ENCODE data around the gene ZNF320.
"Not testable (repeated sequence)": the region's sequence is repeated elsewhere in the genome, so short reads cannot be mapped to it uniquely, and the experiment has no call there.

The ZNF320 gene

DNA sequence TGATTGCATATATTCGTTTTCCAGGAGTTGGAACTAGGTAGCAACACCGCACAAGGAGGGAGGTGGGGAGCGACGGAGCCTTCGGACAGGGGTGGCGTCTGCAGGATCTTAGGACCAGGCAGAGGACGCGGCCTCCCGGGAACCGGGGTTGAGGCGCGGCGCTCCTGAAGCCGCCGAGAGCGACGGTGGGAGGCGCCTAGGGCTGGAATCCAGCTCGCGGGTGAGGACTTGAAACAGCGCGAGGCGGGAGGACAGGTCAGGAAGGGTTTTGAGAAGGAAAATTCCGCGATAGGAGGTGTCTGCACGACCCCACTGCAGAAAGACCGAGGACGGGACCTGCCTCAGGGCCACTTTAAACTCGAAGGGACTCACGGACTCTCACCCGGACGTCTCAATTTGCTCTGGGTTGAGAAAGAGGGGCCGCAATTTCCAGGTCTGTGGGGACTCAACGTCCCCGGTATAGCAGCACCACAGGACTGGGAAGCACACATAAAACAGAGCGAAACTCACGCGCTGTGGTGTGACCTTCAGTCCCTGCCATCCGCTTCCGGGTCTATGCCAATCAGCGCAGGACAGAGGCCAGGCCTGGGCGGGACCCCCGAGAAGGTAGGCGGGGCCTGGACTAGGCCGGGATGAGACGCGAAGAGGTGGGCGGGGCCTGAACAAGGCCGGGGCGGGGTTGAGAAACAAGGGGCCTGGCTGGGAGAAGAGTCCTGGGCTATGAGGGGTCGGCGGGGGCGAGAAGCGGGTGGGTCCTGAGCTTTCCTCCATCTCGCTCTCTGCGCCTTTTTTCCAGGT lies at the start of gene ZNF320:
Gene ZNF320 (minus strand): TSS at position 498 of the 798 bp plus-strand sequence. CDS start 7,380 bp downstream, outside the sequence.
- DNase-seq (ENCODE audit: low read depth in 2 of 2), result peak; percentile 74 to 76

DNA sequence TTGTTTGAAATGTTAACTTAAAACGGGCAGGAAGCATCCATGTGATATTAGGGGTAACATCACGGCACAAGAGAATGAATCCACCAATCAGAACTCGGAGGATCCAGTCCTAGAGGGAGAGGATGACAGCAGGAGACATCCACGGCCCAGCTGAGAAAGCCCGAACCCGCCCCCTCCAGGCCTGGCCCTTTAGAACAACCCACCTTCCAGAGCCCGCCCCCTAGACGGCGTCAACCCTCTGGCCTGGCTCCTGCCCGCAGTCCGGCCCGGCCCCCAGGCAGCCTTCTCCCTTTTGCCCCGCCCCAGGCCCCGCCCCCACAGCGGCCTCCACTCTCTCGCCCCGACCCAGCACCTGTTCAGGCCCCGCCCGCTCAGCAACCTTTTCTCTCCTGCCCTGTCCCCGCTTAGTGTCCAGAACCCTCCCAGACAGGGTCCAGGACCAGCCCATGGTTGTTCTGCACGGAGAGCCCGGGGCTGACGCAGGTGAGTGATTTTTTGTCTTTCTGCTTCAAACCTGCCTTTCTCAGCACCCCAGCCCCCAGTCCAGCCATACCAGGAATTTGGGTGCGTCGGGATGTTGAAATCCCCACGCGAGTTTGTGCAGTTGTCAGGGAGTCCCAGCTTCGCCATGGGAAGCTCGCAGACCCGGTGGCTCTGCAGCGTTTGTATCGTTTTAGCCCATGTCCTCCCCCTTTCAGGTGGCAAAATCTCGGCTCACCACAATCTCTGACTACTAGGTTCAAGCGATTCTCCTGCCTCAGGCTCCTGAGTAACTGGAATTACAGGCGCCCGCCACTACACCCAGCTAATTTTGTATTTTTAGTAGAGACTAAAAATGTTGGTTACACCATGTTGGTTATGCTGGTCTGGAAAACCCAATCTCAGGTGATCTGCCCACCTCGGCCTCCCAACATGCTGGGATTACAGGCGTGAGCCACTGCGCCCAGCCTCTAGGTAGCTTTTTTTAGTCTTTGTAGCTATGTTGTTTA lies 49.2 kb upstream of the ZNF320 start:
- no peak for DNase-seq (ENCODE audit: low read depth in 2 of 2)

DNA sequence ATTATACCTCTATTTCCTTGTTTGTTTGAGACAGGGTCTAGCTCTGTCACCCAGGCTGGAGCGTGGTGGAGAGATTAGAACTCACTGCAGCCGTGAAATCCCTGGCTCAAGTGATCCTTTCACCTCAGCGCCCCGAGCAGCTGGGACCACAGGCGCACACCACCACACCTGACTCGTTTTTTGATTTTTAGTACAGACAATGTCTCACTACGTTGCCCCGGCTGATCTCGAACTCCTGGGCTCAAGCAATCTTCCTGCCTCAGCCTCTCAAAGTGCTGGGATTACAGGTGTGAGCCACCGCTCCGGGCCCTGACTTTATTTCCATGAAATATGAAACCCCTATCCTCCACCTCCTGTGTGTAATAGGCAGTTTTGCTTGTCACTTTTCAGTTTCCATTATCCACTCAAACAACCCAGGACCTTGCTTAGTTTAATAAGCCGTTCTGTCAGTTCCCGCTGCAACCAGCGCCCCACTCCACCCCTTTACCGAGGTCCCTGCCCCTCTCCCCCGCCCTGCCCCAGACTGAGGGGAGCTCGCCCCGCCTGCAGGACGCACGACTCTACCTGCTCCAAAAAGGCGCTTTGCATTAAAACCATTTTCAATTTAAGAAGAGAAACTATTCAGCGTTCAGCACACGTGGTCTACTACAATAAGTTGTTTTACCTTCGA lies 48.4 kb upstream of the ZNF320 start:
- no peak for DNase-seq (ENCODE audit: low read depth in 2 of 2)

DNA sequence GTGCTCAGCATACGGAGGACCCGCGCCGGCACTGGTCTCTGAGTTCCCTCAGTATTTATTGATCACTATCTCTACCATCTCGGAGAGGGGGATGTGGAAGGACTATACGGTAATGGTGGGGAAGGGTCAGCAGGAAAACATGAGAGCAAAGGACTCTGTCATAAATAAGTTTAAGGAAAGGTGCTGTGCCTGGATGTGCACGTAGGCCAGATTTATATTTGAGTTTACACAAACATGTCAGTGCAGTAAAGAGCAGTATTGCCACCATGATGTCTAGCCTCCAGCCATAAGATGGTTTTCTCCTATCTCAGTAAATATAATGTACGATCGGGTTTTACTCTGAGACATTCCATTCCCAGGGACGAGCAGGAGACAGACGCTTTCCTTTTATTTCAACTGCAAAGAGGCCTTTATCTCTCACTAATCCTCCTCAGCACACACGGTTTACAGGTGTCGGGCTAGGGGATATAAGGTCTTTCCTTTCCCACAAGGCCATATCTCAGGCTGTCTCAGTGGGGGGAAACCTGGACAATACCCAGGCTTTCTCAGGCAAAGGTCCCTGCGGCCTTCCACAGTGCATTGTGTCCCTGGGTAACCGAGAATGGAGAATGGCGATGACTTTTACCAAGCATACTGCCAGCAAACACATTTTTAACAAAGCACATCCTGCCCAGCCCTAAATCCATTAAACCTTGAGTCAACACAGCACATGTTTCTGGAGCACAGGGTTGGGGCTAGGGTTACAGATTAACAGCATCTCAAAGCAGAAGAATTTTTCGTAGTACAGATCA lies 47.5 kb upstream of the ZNF320 start:
- DNase-seq (ENCODE audit: low read depth in 2 of 2), result not testable (repeated sequence)

DNA sequence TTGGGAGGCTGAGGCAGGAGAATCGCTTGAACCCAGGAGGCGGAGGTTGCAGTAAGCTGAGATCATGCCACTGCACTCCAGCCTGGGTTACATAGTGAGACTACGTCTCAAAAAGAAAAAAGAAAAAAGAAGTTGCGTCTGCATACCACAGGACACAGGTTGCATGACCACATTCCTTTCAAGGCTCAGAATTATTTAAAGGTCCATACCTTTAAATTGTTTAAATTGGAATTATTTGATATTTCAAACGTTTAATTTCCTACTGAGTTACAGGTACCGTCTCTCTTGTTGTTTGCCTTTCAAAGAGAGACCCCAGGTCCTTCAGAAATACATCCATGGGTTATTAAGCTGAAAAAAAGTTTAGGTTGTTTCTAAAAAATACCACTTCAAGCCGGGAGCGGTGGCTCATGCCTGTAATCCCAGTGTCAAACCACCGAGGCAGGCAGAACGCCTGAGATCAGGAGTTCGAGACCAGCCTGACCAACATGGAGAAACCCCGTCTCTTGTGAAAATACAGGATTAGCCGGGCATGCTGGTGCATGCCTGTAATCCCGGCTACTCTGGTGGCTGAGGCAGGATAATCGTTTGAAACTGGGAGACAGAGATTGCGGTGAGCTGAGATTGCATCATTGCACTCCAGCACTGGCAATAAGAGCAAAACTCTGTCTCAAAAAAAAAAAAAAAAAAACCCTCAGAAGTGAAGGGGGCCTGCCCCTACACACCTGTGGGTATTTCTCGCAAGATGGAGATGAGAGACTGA lies 46.6 kb upstream of the ZNF320 start:
- DNase-seq (ENCODE audit: low read depth in 2 of 2), result no peak

DNA sequence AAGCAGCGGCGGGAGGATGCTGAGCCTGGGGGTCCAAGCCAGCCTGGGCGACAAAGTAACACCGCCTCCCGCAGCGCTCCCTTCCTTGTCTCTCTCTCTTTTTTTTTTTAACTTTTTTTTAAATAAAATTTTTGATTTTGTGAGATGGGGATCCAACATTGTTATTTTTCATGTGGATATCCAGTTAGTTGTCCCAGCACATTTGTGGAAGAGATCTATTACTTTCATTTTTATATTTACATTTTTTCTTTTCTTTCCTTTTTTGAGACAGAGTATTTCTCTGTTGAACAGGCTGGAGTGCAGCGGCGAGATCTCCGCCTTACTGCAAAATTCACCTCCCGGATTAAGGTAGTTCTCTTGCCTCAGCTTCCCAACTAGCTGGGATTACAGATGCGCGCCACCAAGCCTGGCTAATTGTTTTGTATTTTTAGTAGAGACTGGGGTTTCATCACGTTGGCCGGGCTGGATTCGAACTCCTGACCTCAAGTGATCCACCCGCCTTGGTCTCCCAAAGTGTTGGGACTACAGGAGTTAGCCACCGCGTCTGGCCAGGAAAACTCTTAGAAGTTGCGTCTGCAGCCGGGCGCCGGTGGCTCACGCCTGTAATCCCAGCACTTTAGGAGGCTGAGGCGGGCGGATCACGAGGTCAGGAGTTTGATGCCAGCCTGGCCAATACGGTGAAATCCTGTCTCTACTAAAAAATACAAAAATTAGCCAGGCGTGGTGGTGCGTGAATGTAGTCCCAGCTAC lies 45.9 kb upstream of the ZNF320 start:
- DNase-seq (ENCODE audit: low read depth in 2 of 2), result no peak

DNA sequence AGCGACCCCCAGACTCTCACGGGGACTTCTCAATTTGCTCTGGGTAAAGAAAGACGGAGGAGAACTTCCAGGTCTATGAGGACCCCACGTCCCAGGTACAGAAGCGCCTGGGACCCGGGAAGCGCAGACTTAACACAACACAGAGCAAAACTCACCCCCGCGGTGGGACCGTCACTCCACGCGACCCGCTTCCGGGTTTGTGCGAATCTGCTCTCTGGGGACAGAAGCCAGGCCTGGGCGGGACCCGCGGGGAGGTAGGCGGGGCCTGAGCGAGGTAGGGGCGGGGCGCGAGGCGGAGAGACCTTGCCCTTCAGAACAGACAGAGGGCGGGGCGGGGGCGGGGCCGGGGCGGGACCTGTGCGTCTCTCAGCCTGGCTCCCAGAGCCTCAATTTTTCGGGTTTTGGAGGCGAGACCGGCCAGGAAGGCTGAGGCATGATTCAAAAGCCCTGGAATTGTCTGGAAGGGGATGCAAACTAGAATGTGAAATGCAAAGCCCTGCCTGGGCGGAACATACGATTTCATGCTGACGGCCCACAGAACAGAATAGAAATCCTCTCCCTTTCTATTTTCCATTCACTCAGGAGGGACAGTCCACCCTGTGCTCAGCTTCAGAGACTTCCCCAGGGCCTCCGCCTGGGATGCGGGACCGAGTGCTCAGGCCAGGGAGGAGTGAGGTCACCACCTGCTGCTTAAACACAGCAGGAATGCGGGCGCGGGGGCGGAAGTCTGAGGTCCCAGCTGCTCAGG lies 45.1 kb upstream of the ZNF320 start:
- DNase-seq (ENCODE audit: low read depth in 2 of 2), result peak; percentile 42 to 47

DNA sequence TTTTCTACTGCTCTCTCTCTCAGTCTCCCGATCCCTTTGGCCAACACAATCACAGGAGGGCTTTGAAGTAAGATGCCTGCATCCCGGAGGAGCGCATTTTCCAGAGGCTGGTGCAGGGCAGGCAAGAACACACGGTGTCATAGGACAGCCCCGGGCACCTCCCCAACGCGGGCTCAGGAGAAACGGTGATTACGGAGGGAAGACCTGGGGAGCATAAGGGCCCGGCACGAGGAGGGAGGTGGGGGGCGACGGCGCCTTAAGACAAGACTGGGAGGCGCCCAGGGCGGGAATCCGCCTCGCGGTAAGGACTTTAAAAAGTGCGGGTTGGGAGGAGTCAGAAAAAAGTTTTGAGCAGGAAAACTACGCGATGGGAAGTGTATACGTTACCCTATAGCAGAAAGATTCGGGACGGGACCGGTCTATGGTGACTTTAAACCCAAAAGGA lies 44.5 kb upstream of the ZNF320 start:
- no peak for DNase-seq (ENCODE audit: low read depth in 2 of 2)

DNA sequence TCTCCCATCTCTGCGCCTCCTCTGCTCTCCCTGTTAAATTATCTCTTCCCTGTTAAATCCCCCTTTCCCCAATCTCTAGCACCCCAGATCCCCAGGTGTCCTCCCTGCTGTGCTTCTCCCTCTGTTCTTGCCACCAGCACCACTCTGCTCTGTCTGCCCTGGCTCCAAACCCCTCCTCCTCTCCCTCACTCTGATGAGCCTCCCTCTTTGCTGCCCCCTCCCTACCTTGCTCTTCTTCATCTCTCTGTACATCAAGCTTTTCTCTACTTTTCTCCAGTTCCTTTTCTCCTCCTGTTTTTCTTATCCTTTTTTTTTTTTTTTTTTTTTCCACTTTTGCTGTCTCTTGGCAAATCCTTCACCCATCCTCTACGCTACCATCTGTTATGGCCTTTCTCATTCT lies 44.1 kb upstream of the ZNF320 start:
- not testable (repeated sequence) for DNase-seq (ENCODE audit: low read depth in 2 of 2)

DNA sequence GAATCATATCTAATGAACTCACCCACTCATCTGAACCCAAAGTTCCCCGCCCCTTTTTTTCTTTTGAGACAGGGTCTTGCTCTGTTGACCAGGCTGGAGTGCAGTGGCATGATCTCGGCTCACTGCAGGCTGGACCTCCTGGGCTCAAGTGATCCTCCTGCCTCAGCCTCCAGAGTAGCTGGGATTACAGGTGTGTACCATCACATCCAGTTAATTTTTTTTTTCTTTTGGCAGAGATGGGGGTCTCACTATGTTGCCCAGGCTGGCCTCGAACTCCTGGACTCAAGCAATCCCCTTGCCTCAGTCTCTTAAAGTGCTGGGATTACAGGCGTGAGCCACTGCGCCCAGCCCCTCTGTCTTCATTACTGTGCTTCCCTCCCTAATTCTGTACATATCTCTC lies 43.5 kb upstream of the ZNF320 start:
- DNase-seq (ENCODE audit: low read depth in 2 of 2), result not testable (repeated sequence)

DNA sequence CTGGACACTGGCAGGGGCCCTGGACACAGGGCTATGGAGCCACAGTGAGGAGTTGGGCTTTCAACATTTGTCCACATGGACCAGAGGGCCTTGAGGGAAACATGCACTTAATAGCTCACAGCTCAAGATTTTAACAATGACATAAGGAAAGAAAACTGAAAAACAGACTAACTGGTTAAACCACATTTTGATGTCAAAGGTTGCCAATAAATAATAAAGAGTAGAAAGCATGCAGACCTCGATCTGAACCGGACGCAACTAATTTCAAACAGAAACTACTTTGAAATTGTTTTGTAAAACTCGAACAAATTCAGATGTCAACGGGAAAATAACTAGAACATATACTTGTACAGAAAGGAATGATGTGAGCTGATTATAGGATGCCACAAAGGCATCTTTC lies 41.3 kb upstream of the ZNF320 start:
- no peak for DNase-seq (ENCODE audit: low read depth in 2 of 2)

DNA sequence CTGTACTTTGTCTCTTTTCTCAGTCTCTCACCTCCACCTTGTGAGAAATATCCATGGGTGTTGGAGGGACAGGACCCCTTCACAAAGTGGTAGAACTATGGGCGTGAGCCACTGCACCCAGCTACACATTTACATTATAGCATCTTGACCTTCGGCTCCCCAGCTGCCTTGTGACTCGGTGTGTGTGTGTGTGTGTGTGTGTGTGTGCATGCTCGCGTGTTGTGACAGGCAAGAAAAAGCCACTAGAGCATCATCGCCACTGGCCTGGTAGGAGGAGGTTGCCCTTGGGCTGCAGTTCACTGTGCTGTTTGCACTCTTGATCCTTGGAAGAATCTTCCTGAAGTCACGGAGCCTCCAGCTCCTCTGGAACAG lies 39.5 kb upstream of the ZNF320 start:
- DNase-seq (ENCODE audit: low read depth in 2 of 2), result no peak

DNA sequence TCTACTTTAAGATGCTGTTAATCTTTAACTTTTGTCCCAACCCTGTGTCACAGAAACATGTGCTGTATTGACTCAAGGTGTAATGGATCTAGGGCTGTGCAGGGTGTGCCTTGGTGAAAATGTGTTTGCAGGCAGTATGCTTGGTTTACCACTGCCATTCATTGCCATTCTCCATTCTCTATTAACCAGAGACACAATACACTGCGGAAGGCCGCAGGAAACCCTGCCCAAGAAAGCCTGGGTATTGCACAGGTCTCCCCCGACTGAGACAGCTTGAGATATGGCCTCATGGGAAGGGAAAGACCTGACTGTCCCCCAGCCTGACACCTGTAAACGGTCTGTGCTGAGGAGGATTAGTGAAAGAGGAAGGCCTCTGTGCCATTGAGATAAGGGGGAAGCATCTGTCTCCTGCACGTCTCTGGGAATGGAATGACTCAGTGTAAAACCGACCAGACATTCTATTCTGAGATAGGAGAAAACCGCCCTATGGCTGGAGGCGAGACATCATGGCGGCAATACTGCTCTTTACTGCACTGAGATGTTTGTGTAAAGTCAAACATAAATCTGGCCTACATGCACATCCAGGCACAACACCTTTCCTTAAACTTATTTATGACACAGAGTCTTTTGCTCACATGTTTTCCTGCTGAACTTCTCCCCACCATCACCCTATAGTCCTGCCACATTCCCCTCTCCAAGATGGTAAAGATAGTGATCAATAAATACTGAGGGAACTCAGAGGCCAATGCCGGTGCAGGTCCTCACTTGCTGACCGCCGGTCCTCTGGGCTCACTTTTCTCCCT lies 38.9 kb upstream of the ZNF320 start:
- DNase-seq (ENCODE audit: low read depth in 2 of 2), result no peak

DNA sequence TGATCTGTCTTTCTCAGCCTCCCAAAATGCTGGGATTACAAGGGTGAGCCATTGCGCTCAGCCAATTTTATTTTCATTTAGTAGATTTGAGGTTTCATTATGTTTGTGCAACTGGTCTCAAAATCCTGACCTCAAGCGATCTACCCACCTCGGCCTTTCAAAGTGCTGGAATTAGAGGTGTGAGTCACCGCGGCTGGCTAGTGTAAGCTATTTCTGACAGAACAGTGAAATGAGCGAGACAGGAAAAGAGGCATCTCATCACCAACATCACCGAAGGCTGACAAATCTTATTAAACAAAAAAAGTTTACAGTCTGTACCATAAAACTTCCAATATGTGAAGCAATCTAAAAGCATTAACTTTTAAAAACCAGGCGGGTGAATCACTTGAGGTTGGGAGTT lies 38.0 kb upstream of the ZNF320 start:
- DNase-seq (ENCODE audit: low read depth in 2 of 2), result no peak

DNA sequence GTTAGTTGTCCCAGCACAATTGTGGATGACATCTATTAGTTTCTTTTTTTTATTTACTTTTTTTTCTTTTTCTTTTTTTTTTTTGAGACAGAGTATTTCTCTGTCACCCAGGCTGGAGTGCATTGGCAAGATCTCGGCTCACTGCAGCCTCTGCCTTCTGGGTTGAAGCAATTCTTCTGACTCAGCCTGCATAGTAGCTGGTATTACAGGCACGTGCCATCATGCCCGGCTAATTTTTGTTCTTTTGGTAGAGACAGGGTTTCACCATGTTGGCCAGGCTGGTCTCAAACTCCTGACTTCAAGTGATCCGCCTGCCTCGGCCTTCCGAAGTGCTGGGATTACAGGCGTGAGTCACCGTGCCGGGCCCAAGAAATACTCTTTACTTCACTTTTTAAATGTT lies 27.2 kb upstream of the ZNF320 start:
- not testable (repeated sequence) for DNase-seq (ENCODE audit: low read depth in 2 of 2)

DNA sequence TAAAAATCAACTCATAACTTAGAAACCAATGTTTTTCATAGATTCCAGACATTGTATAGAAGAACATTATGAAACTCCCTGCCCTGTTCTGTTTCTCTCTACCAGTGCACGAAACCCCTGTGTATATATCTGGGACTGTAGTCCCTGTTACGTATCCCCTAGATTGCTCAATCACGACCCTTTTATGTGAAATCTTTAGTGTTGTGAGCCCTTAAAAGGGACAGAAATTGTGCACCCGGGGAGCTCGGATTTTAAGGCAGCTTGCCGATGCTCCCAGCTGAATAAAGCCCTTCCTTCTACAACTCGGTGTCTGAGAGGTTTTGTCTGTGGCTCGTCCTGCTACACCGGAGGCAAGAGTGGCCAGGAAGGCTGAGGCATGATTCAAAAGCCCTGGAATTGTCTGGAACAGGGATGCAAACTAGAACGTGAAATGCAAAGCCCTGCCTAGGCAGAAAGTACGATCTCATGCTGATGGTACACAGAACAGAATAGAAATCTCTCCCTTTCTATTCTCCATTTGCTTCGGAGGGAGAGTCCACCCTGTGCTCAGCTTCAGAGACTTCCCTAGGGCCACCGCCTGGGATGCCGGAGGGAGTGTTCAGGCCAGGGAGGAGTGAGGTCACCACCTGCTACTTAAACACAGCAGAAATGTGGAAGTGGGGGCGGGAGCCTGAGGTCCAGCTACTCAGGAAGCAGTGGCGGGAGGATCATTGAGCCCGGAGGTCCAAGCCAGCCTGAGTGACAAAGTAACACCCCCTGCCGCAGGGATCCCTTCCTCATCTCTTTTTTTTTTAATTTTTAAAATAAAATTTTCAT lies 26.6 kb upstream of the ZNF320 start:
- DNase-seq (ENCODE audit: low read depth in 2 of 2), result no peak

All from fibroblast of skin of left biceps (primary cell).